Measurements from ENCODE around the gene HDAC9. TPM values are rescaled to one million over a fixed set of nuclear protein-coding genes. Genes with fewer than 3 reads are reported as not detected.

HDAC9 gene
- total and polyA plus RNA-seq, 2 donors (not counting 1 experiment from before 2014, with no cell fraction given), result 2.9 to 7.9 TPM

- peaks cover 4% of the 10 kb centered on the region for H3K4me1 ChIP-seq (ENCODE audit: control insufficient read depth, extremely low read depth, insufficient read depth, low read length)
- TF ChIP-seq EZH2 (IDR thresholded peaks at IDR 0.05; ENCODE audit: low read length, missing control alignments) (no peak), CTCF (conservative IDR thresholded peaks at IDR 0.05 in 1 of 2, IDR thresholded peaks at IDR 0.05 in 1 of 2; ENCODE audit: low read depth in 1 of 2, low read length in 2 of 2) (no peak)
Measured at GRCh38 chr7:18893156-18893555, 397.6 kb downstream of the HDAC9 start.

GRCh38 chr7:18894155-18894554, 398.6 kb downstream of the HDAC9 start:
- Histone ChIP-seq H3K9me3 (ENCODE audit: control insufficient read depth, insufficient read depth, low read depth, low read length) (no peaks in the 10 kb centered on the region), H3K27me3 (ENCODE audit: control insufficient read depth, insufficient read depth, low read length) (no peaks in the 10 kb centered on the region), H3K36me3 (ENCODE audit: control insufficient read depth, insufficient read depth, low read length) (no peaks in the 10 kb centered on the region), H4K20me1 (ENCODE audit: control insufficient read depth, extremely low read depth, insufficient read depth, low read length) (no peaks in the 10 kb centered on the region), H2AFZ (ENCODE audit: low read length) (no peak overlapping the region), H3K4me2 (ENCODE audit: extremely low read depth, insufficient read depth, low read length) (no peak overlapping the region), H3K79me2 (ENCODE audit: control insufficient read depth, insufficient read depth, low read length) (no peaks in the 10 kb centered on the region), H3K4me1 (ENCODE audit: control insufficient read depth, extremely low read depth, insufficient read depth, low read length) (peaks cover 4% of the 10 kb centered on the region), H3K9ac (ENCODE audit: insufficient read depth, low read length) (no peak overlapping the region), H3K27ac (ENCODE audit: insufficient read depth, low read length) (no peak overlapping the region), H3K4me3 (replicated peaks in 1 of 4; ENCODE audit: control extremely low read depth in 1 of 4, insufficient read depth in 1 of 4, low read depth in 3 of 4, low read length in 4 of 4) (no peak overlapping the region)
- no peak for TF ChIP-seq CTCF (conservative IDR thresholded peaks at IDR 0.05 in 1 of 2, IDR thresholded peaks at IDR 0.05 in 1 of 2; ENCODE audit: low read depth in 1 of 2, low read length in 2 of 2)
- no peak for TF ChIP-seq EZH2 (IDR thresholded peaks at IDR 0.05; ENCODE audit: low read length, missing control alignments)
- no peak for DNase-seq (ENCODE audit: low read depth in 2 of 2)

More at GRCh38 chr7:18893156-18893555, 397.6 kb downstream of the HDAC9 start:
- H3K4me3 ChIP-seq (replicated peaks in 1 of 4; ENCODE audit: control extremely low read depth in 1 of 4, insufficient read depth in 1 of 4, low read depth in 3 of 4, low read length in 4 of 4), result no peak overlapping the region
- no peak for DNase-seq (ENCODE audit: low read depth in 2 of 2)
- H3K27me3 ChIP-seq (ENCODE audit: control insufficient read depth, insufficient read depth, low read length), result no peaks in the 10 kb centered on the region
- no peak overlapping the region for H2AFZ ChIP-seq (ENCODE audit: low read length)
- H3K79me2 ChIP-seq (ENCODE audit: control insufficient read depth, insufficient read depth, low read length), result no peaks in the 10 kb centered on the region
- no peaks in the 10 kb centered on the region for H3K36me3 ChIP-seq (ENCODE audit: control insufficient read depth, insufficient read depth, low read length)
- H3K9ac ChIP-seq (ENCODE audit: insufficient read depth, low read length), result no peak overlapping the region
- H4K20me1 ChIP-seq (ENCODE audit: control insufficient read depth, extremely low read depth, insufficient read depth, low read length), result no peaks in the 10 kb centered on the region
- no peak overlapping the region for H3K27ac ChIP-seq (ENCODE audit: insufficient read depth, low read length)
- no peak overlapping the region for H3K4me2 ChIP-seq (ENCODE audit: extremely low read depth, insufficient read depth, low read length)
- no peaks in the 10 kb centered on the region for H3K9me3 ChIP-seq (ENCODE audit: control insufficient read depth, insufficient read depth, low read depth, low read length)

- Histone ChIP-seq H3K9me3 (ENCODE audit: control insufficient read depth, insufficient read depth, low read depth, low read length) (no peaks in the 10 kb centered on the region), H3K27me3 (ENCODE audit: control insufficient read depth, insufficient read depth, low read length) (no peaks in the 10 kb centered on the region), H3K9ac (ENCODE audit: insufficient read depth, low read length) (no peak overlapping the region), H3K4me1 (ENCODE audit: control insufficient read depth, extremely low read depth, insufficient read depth, low read length) (peaks cover 4% of the 10 kb centered on the region), H3K79me2 (ENCODE audit: control insufficient read depth, insufficient read depth, low read length) (no peaks in the 10 kb centered on the region), H3K27ac (ENCODE audit: insufficient read depth, low read length) (peak overlapping the region; percentile 61), H3K4me3 (replicated peaks in 1 of 4; ENCODE audit: control extremely low read depth in 1 of 4, insufficient read depth in 1 of 4, low read depth in 3 of 4, low read length in 4 of 4) (no peak overlapping the region), H3K36me3 (ENCODE audit: control insufficient read depth, insufficient read depth, low read length) (no peaks in the 10 kb centered on the region), H4K20me1 (ENCODE audit: control insufficient read depth, extremely low read depth, insufficient read depth, low read length) (no peaks in the 10 kb centered on the region), H2AFZ (ENCODE audit: low read length) (peak overlapping the region; percentile 4), H3K4me2 (ENCODE audit: extremely low read depth, insufficient read depth, low read length) (peak overlapping the region; percentile 64)
- DNase-seq (ENCODE audit: low read depth in 2 of 2), result peak; percentile 66 to 85
- no peak for TF ChIP-seq EZH2 (IDR thresholded peaks at IDR 0.05; ENCODE audit: low read length, missing control alignments)
- no peak for TF ChIP-seq CTCF (conservative IDR thresholded peaks at IDR 0.05 in 1 of 2, IDR thresholded peaks at IDR 0.05 in 1 of 2; ENCODE audit: low read depth in 1 of 2, low read length in 2 of 2)
Measured at GRCh38 chr7:18895456-18895855, 399.9 kb downstream of the HDAC9 start.

All from fibroblast of lung (primary cell).